ENCODE measurements around the gene ATAD3B.

- TF ChIP-seq IRF1 (CRISPR knock-in tag; IDR thresholded peaks at IDR 0.05) (no peak), CTCF (IDR thresholded peaks at IDR 0.05) (no peak), ESRRA (CRISPR knock-in tag; IDR thresholded peaks at IDR 0.05; ENCODE audit: borderline replicate concordance) (no peak), NFYB (CRISPR knock-in tag; conservative IDR thresholded peaks at IDR 0.05; ENCODE audit: low read depth) (no peak), E2F4 (CRISPR knock-in tag; IDR thresholded peaks at IDR 0.05; ENCODE audit: borderline replicate concordance, low read depth) (no peak), CREM (CRISPR knock-in tag; IDR thresholded peaks at IDR 0.05) (no peak), CREB1 (CRISPR knock-in tag; IDR thresholded peaks at IDR 0.05) (no peak), TEAD4 (CRISPR knock-in tag; IDR thresholded peaks at IDR 0.05) (no peak), CBFB (CRISPR knock-in tag; IDR thresholded peaks at IDR 0.05; ENCODE audit: low read depth) (no peak)
These were observed 32.8 kb upstream of the ATAD3B start for GRCh38 chr1:1438531-1439381.

All from WTC11 (cell line).